K562 (cell line): Measurements from ENCODE around the gene TREH. TPM values are rescaled to one million over a fixed set of nuclear protein-coding genes. Genes with fewer than 3 reads are reported as not detected.
A peak's percentile ranks its signal among the peaks of the same experiment; 100 is the strongest.

Experiments
- BRCA1 ChIP-seq, 2 experiments: fragments of 450-650 bp in 1 of 2; sonication (generic) in 1 of 2; formaldehyde crosslinking in 1 of 2; IDR thresholded peaks; 2 replicates each; pipeline versions ENCODE4 v1.5.0 to v1.6.1; 2017 to 2020; ENCODE audit warnings: mild to moderate bottlenecking in 1 of 2, missing genetic modification reagents in 1 of 2
- CBFA2T2 ChIP-seq: fragments of 450-650 bp; conservative IDR thresholded peaks from 2 replicates; pipeline ENCODE4 v1.6.1; 2017; ENCODE audit warnings: mild to moderate bottlenecking
- CHCHD3 ChIP-seq: fragments of 250-450 bp; sonication (Bioruptor Pico); IDR thresholded peaks from 2 replicates; pipeline ENCODE4 v2.1.2; 2022; ENCODE audit warnings: mild to moderate bottlenecking
- HOMEZ ChIP-seq: fragments of 250-450 bp; sonication (Bioruptor Pico); IDR thresholded peaks from 2 replicates; pipeline ENCODE4 v1.4.0; 2020; ENCODE audit warnings: mild to moderate bottlenecking, moderate library complexity
- KDM1A ChIP-seq, 2 experiments: fragments of 450-650 bp; IDR thresholded peaks; 2 replicates each; pipeline ENCODE4 v1.6.1; 2016; ENCODE audit warnings: mild to moderate bottlenecking in 2 of 2
- KLF10 ChIP-seq: fragments of 250-450 bp; sonication (Bioruptor Pico); IDR thresholded peaks from 2 replicates; pipeline ENCODE4 v1.6.1; 2021; ENCODE audit warnings: matching md5 sums
- SAFB2 ChIP-seq: fragments of 200-400 bp; formaldehyde crosslinking; IDR thresholded peaks from 2 replicates; pipeline ENCODE4 v1.6.1; 2018; ENCODE audit warnings: borderline replicate concordance, low read length, low read depth, moderate library complexity; ENCODE audit not compliant: severe bottlenecking
- TAL1 ChIP-seq: fragments of 450-650 bp; IDR thresholded peaks from 2 replicates; pipeline ENCODE4 v1.6.1; 2016; ENCODE audit warnings: mild to moderate bottlenecking
- ZFPM2 ChIP-seq: fragments of 250-450 bp; sonication (Bioruptor Pico); IDR thresholded peaks from 2 replicates; pipeline ENCODE4 v1.5.1; 2022; ENCODE audit warnings: mild to moderate bottlenecking
- ZNF282 ChIP-seq: sonication (generic); formaldehyde crosslinking; IDR thresholded peaks from 2 replicates; pipeline ENCODE4 v1.8.1; 2023; ENCODE audit warnings: missing genetic modification reagents
- ZNF318 ChIP-seq, 2 experiments: fragments of 450-650 bp; IDR thresholded peaks; 2 replicates each; pipeline ENCODE4 v1.6.1; 2016; ENCODE audit warnings: mild to moderate bottlenecking in 2 of 2, borderline replicate concordance in 1 of 2, low read depth in 1 of 2, moderate library complexity in 1 of 2
- polyA plus RNA-seq, 8 experiments: library from polyadenylated mRNA; depleted of rRNA in 4 of 8; stranded (reverse) in 5 of 8; unstranded in 3 of 8; fragments of >200 nt; fragmentation: Nextera tagmentation in 2 of 8; fragmentation: Illumina TruSeq in 1 of 8; extraction: Ambion mirVana in 2 of 8; extraction: Trizol in 1 of 8; gene quantifications; 2 replicates each; pipeline versions ENCODE4 v1.2.1 to v1.2.3, GENCODE V29; 2011 to 2014; ENCODE audit warnings: inconsistent platforms in 1 of 8, missing spikeins in 1 of 8
- total RNA-seq, 7 experiments: library from RNA; depleted of rRNA in 6 of 7; stranded (reverse); fragments of >200 nt in 6 of 7; fragmentation: Illumina TruSeq in 2 of 7; extraction: Trizol in 2 of 7; gene quantifications; 2 replicates each; pipeline versions ENCODE4 v1.2.1 to v1.2.3, GENCODE V29; 2011 to 2021; ENCODE audit warnings: low replicate concordance in 1 of 7
- TF ChIP-seq, protein P1 (sequence below), 2 experiments: fragments of 450-650 bp; IDR thresholded peaks; 2 replicates each; pipeline ENCODE4 v1.6.1; 2018; ENCODE audit warnings: mild to moderate bottlenecking in 2 of 2, low read depth in 1 of 2; ENCODE audit not compliant: partially characterized antibody in 2 of 2
- TF ChIP-seq, protein P2 (sequence below), 2 experiments: fragments of 450-650 bp in 1 of 2; sonication (generic) in 1 of 2; formaldehyde crosslinking; conservative IDR thresholded peaks; 2 replicates each; pipeline versions ENCODE4 v1.4.0 to v1.8.1; 2020 to 2022; ENCODE audit warnings: mild to moderate bottlenecking in 1 of 2, missing genetic modification reagents in 1 of 2

The TREH gene
- total and polyA plus RNA-seq, 9 of the 15 experiments (the other 6 are each of a cell fraction or from before 2014, with no cell fraction given), result 0.09 to 0.20 (median 0.11) TPM; not detected in 6

DNA sequence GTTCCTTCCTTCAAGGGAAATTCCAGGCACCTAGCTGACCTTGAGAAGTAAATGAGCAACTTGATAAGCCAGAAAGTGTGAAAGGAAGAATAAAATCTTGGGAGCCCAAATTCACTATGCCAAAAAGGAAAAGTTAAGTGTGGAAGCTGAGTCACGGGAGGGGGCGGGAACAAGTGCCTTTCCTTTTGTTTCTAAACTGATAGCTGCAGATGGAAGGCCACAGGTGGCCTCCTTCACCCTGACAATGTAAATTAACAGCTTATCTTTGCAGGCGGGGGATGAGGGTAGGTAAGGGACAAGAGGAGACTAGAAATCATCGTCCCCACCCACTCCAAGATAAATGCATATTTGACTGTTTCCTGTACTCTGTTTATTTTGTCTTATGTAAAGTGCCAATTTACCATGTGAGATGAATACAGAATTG, 36.4 kb upstream of the TREH start (continued):
- TF ChIP-seq, protein P1, sequence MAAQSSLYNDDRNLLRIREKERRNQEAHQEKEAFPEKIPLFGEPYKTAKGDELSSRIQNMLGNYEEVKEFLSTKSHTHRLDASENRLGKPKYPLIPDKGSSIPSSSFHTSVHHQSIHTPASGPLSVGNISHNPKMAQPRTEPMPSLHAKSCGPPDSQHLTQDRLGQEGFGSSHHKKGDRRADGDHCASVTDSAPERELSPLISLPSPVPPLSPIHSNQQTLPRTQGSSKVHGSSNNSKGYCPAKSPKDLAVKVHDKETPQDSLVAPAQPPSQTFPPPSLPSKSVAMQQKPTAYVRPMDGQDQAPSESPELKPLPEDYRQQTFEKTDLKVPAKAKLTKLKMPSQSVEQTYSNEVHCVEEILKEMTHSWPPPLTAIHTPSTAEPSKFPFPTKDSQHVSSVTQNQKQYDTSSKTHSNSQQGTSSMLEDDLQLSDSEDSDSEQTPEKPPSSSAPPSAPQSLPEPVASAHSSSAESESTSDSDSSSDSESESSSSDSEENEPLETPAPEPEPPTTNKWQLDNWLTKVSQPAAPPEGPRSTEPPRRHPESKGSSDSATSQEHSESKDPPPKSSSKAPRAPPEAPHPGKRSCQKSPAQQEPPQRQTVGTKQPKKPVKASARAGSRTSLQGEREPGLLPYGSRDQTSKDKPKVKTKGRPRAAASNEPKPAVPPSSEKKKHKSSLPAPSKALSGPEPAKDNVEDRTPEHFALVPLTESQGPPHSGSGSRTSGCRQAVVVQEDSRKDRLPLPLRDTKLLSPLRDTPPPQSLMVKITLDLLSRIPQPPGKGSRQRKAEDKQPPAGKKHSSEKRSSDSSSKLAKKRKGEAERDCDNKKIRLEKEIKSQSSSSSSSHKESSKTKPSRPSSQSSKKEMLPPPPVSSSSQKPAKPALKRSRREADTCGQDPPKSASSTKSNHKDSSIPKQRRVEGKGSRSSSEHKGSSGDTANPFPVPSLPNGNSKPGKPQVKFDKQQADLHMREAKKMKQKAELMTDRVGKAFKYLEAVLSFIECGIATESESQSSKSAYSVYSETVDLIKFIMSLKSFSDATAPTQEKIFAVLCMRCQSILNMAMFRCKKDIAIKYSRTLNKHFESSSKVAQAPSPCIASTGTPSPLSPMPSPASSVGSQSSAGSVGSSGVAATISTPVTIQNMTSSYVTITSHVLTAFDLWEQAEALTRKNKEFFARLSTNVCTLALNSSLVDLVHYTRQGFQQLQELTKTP (IDR thresholded peaks at IDR 0.05; ENCODE audit: low read depth in 1 of 2, partially characterized antibody in 2 of 2), result no peak
- TF ChIP-seq HOMEZ (CRISPR knock-in tag), result no peak
- TF ChIP-seq, protein P2, sequence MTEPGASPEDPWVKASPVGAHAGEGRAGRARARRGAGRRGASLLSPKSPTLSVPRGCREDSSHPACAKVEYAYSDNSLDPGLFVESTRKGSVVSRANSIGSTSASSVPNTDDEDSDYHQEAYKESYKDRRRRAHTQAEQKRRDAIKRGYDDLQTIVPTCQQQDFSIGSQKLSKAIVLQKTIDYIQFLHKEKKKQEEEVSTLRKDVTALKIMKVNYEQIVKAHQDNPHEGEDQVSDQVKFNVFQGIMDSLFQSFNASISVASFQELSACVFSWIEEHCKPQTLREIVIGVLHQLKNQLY (CRISPR knock-in tag; conservative IDR thresholded peaks at IDR 0.05), result no peak
- TF ChIP-seq BRCA1 (IDR thresholded peaks at IDR 0.05), result no peak
- no peak for TF ChIP-seq BRCA1 (CRISPR knock-in tag; IDR thresholded peaks at IDR 0.05)
- no peak for TF ChIP-seq ZNF282 (CRISPR knock-in tag)
- no peak for TF ChIP-seq KLF10 (CRISPR knock-in tag)
- TF ChIP-seq TAL1, result peak; percentile 71
- TF ChIP-seq CBFA2T2, result peak; percentile 85
- no peak for TF ChIP-seq ZFPM2
- TF ChIP-seq CHCHD3 (CRISPR knock-in tag), result no peak
- TF ChIP-seq KDM1A (IDR thresholded peaks at IDR 0.05), result peak; percentile 43 to 67; a peak in 3 of 4 replicates
- TF ChIP-seq ZNF318 (IDR thresholded peaks at IDR 0.05; ENCODE audit: borderline replicate concordance in 1 of 2, low read depth in 1 of 2), result no peak
- no peak for TF ChIP-seq SAFB2
